K562 (cell line): ENCODE measurements around the gene DHPS. TPM values are rescaled to one million over a fixed set of nuclear protein-coding genes. Genes with fewer than 3 reads are reported as not detected.

Experiments used
- ARHGAP35 ChIP-seq: fragments of 450-650 bp; IDR thresholded peaks from 2 replicates; pipeline ENCODE4 v1.6.1; 2018; ENCODE audit not compliant: partially characterized antibody
- BCOR ChIP-seq: fragments of 450-650 bp; IDR thresholded peaks from 2 replicates; pipeline ENCODE4 v1.6.1; 2016
- BMI1 ChIP-seq: fragments of 150-350 bp; IDR thresholded peaks from 2 replicates; pipeline ENCODE4 v1.6.1; 2014; ENCODE audit warnings: low read length
- CLOCK ChIP-seq: fragments of 250-450 bp; sonication (Bioruptor Pico); IDR thresholded peaks from 2 replicates; pipeline ENCODE4 v1.4.0; 2020; ENCODE audit warnings: mild to moderate bottlenecking, moderate library complexity, borderline replicate concordance
- FOXK1 ChIP-seq: sonication (generic); formaldehyde crosslinking; IDR thresholded peaks from 2 replicates; pipeline ENCODE4 v1.8.0; 2022; ENCODE audit warnings: missing genetic modification reagents, mild to moderate bottlenecking, borderline replicate concordance
- HOMEZ ChIP-seq: fragments of 250-450 bp; sonication (Bioruptor Pico); IDR thresholded peaks from 2 replicates; pipeline ENCODE4 v1.4.0; 2020; ENCODE audit warnings: mild to moderate bottlenecking, moderate library complexity
- ILK ChIP-seq: fragments of 450-650 bp; IDR thresholded peaks from 2 replicates; pipeline ENCODE4 v1.6.1; 2016; ENCODE audit warnings: missing genetic modification characterization, low read depth, mild to moderate bottlenecking, missing compliant biosample characterization, moderate library complexity, borderline replicate concordance
- KLF13 ChIP-seq: fragments of 450-650 bp; IDR thresholded peaks from 2 replicates; pipeline ENCODE4 v1.6.1; 2016; ENCODE audit warnings: missing genetic modification characterization, low read depth, mild to moderate bottlenecking, missing compliant biosample characterization, moderate library complexity, borderline replicate concordance
- MEIS2 ChIP-seq: fragments of 450-650 bp; IDR thresholded peaks from 2 replicates; pipeline ENCODE4 v1.6.1; 2014; ENCODE audit warnings: mild to moderate bottlenecking; ENCODE audit not compliant: partially characterized antibody
- NCOA4 ChIP-seq: fragments of 450-650 bp; IDR thresholded peaks from 2 replicates; pipeline ENCODE4 v1.6.1; 2018; ENCODE audit warnings: mild to moderate bottlenecking; ENCODE audit not compliant: partially characterized antibody
- PTTG1 ChIP-seq: fragments of 450-650 bp; IDR thresholded peaks from 2 replicates; pipeline ENCODE4 v1.6.1; 2016; ENCODE audit warnings: low read depth, mild to moderate bottlenecking, missing genetic modification characterization, missing compliant biosample characterization
- RAD21 ChIP-seq, 2 experiments: fragments of 250-450 bp in 1 of 2; fragments of 450-650 bp in 1 of 2; sonication (Bioruptor Pico) in 1 of 2; formaldehyde crosslinking in 1 of 2; IDR thresholded peaks in 1 of 2; conservative IDR thresholded peaks in 1 of 2; 2 replicates each; pipeline versions ENCODE4 v1.4.0 to v1.8.0; 2020 to 2022; ENCODE audit warnings: mild to moderate bottlenecking in 2 of 2, moderate library complexity in 1 of 2
- THAP12 ChIP-seq: fragments of 250-450 bp; sonication (Bioruptor Pico); IDR thresholded peaks from 2 replicates; pipeline ENCODE4 v1.9.0; 2021; ENCODE audit warnings: mild to moderate bottlenecking, inconsistent platforms
- TSHZ1 ChIP-seq: fragments of 250-450 bp; sonication (Bioruptor Pico); IDR thresholded peaks from 2 replicates; pipeline ENCODE4 v1.4.0; 2020; ENCODE audit warnings: mild to moderate bottlenecking, moderate library complexity
- ZFX ChIP-seq: sonication (generic); formaldehyde crosslinking; IDR thresholded peaks from 2 replicates; pipeline ENCODE4 v1.8.0; 2022; ENCODE audit warnings: mild to moderate bottlenecking, missing genetic modification reagents, moderate library complexity
- ZNF785 ChIP-seq: fragments of 250-450 bp; sonication (Bioruptor Pico); IDR thresholded peaks from 2 replicates; pipeline ENCODE4 v1.4.0; 2020; ENCODE audit warnings: mild to moderate bottlenecking
- polyA plus RNA-seq, 8 experiments: library from polyadenylated mRNA; depleted of rRNA in 4 of 8; stranded (reverse) in 5 of 8; unstranded in 3 of 8; fragments of >200 nt; fragmentation: Nextera tagmentation in 2 of 8; fragmentation: Illumina TruSeq in 1 of 8; extraction: Ambion mirVana in 2 of 8; extraction: Trizol in 1 of 8; gene quantifications; 2 replicates each; pipeline versions ENCODE4 v1.2.1 to v1.2.3, GENCODE V29; 2011 to 2014; ENCODE audit warnings: inconsistent platforms in 1 of 8, missing spikeins in 1 of 8
- total RNA-seq, 7 experiments: library from RNA; depleted of rRNA in 6 of 7; stranded (reverse); fragments of >200 nt in 6 of 7; fragmentation: Illumina TruSeq in 2 of 7; extraction: Trizol in 2 of 7; gene quantifications; 2 replicates each; pipeline versions ENCODE4 v1.2.1 to v1.2.3, GENCODE V29; 2011 to 2021; ENCODE audit warnings: low replicate concordance in 1 of 7

The DHPS gene
- total and polyA plus RNA-seq, 9 of the 15 experiments (the other 6 are each of a cell fraction or from before 2014, with no cell fraction given): 47.1 to 110 (median 79.9) TPM

GRCh38 chr19:12722566-12723380 lies 41.1 kb upstream of the DHPS start (continued):
- TF ChIP-seq TSHZ1 (CRISPR knock-in tag) (no peak), CLOCK (CRISPR knock-in tag) (no peak), THAP12 (CRISPR knock-in tag) (peak; percentile 99), ZNF785 (no peak), NCOA4 (no peak), BMI1 (no peak), KLF13 (tag) (no peak), MEIS2 (peak; percentile 7), PTTG1 (no peak), BCOR (peak; percentile 69; the same call in 1 of the 2 replicates), HOMEZ (CRISPR knock-in tag) (no peak), ARHGAP35 (no peak), FOXK1 (CRISPR knock-in tag) (no peak), ZFX (CRISPR knock-in tag) (no peak; the same call in 1 of the 2 replicates), ILK (tag) (no peak), RAD21 (CRISPR knock-in tag; conservative IDR thresholded peaks at IDR 0.05 in 1 of 2, IDR thresholded peaks at IDR 0.05 in 1 of 2) (no peak)
